ENCODE results near the gene FAM83E.

FAM83E gene

GRCh38 chr19:48614436-48615230 is at the start of gene FAM83E:
Gene FAM83E (minus strand): TSS chr19:48615076. CDS start chr19:48613372, 1,704 bp downstream.
- H3K27me3 ChIP-seq (ENCODE audit: insufficient read depth, low read depth), result no peaks in the 10 kb centered on the region
- no peak within 1 kb of the TSS for H3K4me3 ChIP-seq (IDR thresholded peaks at IDR 0.05; ENCODE audit: insufficient read depth, low read depth, low read length)
- H3K27ac ChIP-seq, result no peak within 1 kb of the TSS
- peaks cover 26% of the 10 kb centered on the region for H4K20me1 ChIP-seq (ENCODE audit: insufficient read depth)
- no peak within 1 kb of the TSS for H3K9ac ChIP-seq
- peaks cover 11% of the 10 kb centered on the region for H3K4me1 ChIP-seq (ENCODE audit: low read depth, poor library complexity, severe bottlenecking)
- H3K79me2 ChIP-seq (ENCODE audit: insufficient read depth, low read depth), result peaks cover 28% of the 10 kb centered on the region
- no peak within 1 kb of the TSS for H3K4me2 ChIP-seq
- H3K36me3 ChIP-seq (ENCODE audit: insufficient read depth), result peaks cover 10% of the 10 kb centered on the region; the same call in 1 of the 2 replicates
- no peak within 1 kb of the TSS for H2AFZ ChIP-seq (ENCODE audit: low read depth)
- TF ChIP-seq CTCF (conservative IDR thresholded peaks at IDR 0.05; ENCODE audit: low read depth, low read length), result no peak

- Histone ChIP-seq H3K4me2 (no peak overlapping the region), H3K79me2 (ENCODE audit: insufficient read depth, low read depth) (no peaks in the 10 kb centered on the region), H3K9ac (no peak overlapping the region), H3K27me3 (ENCODE audit: insufficient read depth, low read depth) (peaks cover 2% of the 10 kb centered on the region; the same call in 1 of the 2 replicates), H3K27ac (no peak overlapping the region), H3K4me1 (ENCODE audit: low read depth, poor library complexity, severe bottlenecking) (peaks cover 13% of the 10 kb centered on the region), H4K20me1 (ENCODE audit: insufficient read depth) (no peaks in the 10 kb centered on the region), H2AFZ (ENCODE audit: low read depth) (no peak overlapping the region), H3K36me3 (ENCODE audit: insufficient read depth) (no peaks in the 10 kb centered on the region), H3K4me3 (IDR thresholded peaks at IDR 0.05; ENCODE audit: insufficient read depth, low read depth, low read length) (no peak overlapping the region)
- no peak for TF ChIP-seq CTCF (conservative IDR thresholded peaks at IDR 0.05; ENCODE audit: low read depth, low read length)
Measured at GRCh38 chr19:48664476-48664875, 49.6 kb upstream of the FAM83E start.

GRCh38 chr19:48663667-48664066 is 48.8 kb upstream of the FAM83E start:
- Histone ChIP-seq H3K27ac (no peak overlapping the region), H4K20me1 (ENCODE audit: insufficient read depth) (no peaks in the 10 kb centered on the region), H3K9ac (no peak overlapping the region), H3K4me2 (no peak overlapping the region), H3K79me2 (ENCODE audit: insufficient read depth, low read depth) (no peaks in the 10 kb centered on the region), H3K4me1 (ENCODE audit: low read depth, poor library complexity, severe bottlenecking) (peaks cover 13% of the 10 kb centered on the region), H3K4me3 (IDR thresholded peaks at IDR 0.05; ENCODE audit: insufficient read depth, low read depth, low read length) (no peak overlapping the region), H3K36me3 (ENCODE audit: insufficient read depth) (no peaks in the 10 kb centered on the region), H3K27me3 (ENCODE audit: insufficient read depth, low read depth) (peaks cover 6% of the 10 kb centered on the region; the same call in 1 of the 2 replicates), H2AFZ (ENCODE audit: low read depth) (no peak overlapping the region)
- TF ChIP-seq CTCF (conservative IDR thresholded peaks at IDR 0.05; ENCODE audit: low read depth, low read length), result no peak

GRCh38 chr19:48661711-48662090 is 46.8 kb upstream of the FAM83E start:
- Histone ChIP-seq H4K20me1 (ENCODE audit: insufficient read depth) (no peaks in the 10 kb centered on the region), H3K4me1 (ENCODE audit: low read depth, poor library complexity, severe bottlenecking) (peaks cover 13% of the 10 kb centered on the region), H3K4me3 (IDR thresholded peaks at IDR 0.05; ENCODE audit: insufficient read depth, low read depth, low read length) (no peak overlapping the region), H3K27ac (no peak overlapping the region), H2AFZ (ENCODE audit: low read depth) (peak overlapping the region; percentile 77; the same call in 1 of the 2 replicates), H3K36me3 (ENCODE audit: insufficient read depth) (no peaks in the 10 kb centered on the region), H3K9ac (no peak overlapping the region), H3K79me2 (ENCODE audit: insufficient read depth, low read depth) (no peaks in the 10 kb centered on the region), H3K27me3 (ENCODE audit: insufficient read depth, low read depth) (peaks cover 23% of the 10 kb centered on the region), H3K4me2 (0 out of 2 replicates have a peak overlapping the region, but pooled peaks have one; percentile 46)
- TF ChIP-seq CTCF (conservative IDR thresholded peaks at IDR 0.05; ENCODE audit: low read depth, low read length), result no peak
